Hematopoietic multipotent progenitor cell treated with erythropoietin and hydrocortisone succinate and interleukin-3 and kit ligand, for 8 days (in vitro differentiated cells): Measurements from ENCODE around the gene GPALPP1.
"Not testable (repeated sequence)": the region's sequence is repeated elsewhere in the genome, so short reads cannot be mapped to it uniquely, and the experiment has no call there.

Source experiments
- DNase-seq: peaks from one replicate; pipeline ENCODE4 v3.0.0-alpha.2; 2015

Gene GPALPP1

GRCh38 chr13:44989071-44989889, at the start of gene GPALPP1, which contains the start of gene NUFIP1:
Gene GPALPP1 (plus strand): TSS chr13:44989538. CDS start chr13:44989655, 117 bp downstream.
Gene NUFIP1 (minus strand): TSS chr13:44989471. CDS start chr13:44989436, 35 bp downstream.
- peak; percentile 95 for DNase-seq

- DNase-seq: not testable (repeated sequence)
Observed at GRCh38 chr13:44943411-44943810, 45.9 kb upstream of the GPALPP1 start.

- no peak for DNase-seq
Observed at GRCh38 chr13:44951184-44951583, 38.2 kb upstream of the GPALPP1 start.

GRCh38 chr13:44952671-44953070, 36.7 kb upstream of the GPALPP1 start:
- DNase-seq: no peak

DNA sequence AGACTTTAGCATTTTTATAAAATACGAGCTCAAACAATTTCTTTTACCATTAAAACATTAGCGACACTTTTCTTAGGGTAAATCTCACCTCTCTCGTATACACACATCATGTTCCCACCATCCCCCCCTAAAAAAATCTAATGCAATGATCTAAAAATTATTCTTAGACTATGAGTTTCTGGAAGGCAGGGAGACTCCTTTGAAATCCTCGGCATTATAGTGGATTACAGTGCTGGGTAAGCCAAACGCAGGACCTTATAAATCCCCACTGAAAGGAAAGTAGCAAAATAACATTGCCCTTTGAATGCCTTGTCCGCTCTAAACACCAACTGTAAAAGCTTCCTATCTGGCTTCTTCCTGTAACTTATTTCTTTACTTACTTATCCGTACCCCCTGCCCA, 35.1 kb upstream of the GPALPP1 start:
- no peak for DNase-seq

- no peak for DNase-seq
Observed at GRCh38 chr13:44955406-44955805, 33.9 kb upstream of the GPALPP1 start.

DNA sequence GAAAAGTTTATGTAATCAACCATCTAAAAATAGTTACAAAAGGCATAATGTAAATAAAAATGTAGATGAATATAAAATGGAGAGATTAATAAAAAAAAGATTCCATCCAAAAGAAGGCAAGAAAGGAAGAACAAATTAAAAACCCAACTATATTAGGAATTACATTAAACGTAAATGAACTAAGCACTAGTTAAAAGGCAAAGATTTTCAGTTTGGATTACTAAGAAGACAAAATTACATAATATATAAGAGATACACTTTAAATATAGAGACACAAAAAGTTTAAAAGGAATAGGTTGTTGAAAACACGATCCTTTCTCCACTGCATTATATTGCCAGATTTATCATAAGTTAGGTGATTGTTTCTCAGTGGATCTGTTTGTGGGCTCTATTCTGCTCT, 27.3 kb upstream of the GPALPP1 start:
- DNase-seq: no peak

GRCh38 chr13:44967704-44968433, 21.5 kb upstream of the GPALPP1 start:
- no peak for DNase-seq

DNA sequence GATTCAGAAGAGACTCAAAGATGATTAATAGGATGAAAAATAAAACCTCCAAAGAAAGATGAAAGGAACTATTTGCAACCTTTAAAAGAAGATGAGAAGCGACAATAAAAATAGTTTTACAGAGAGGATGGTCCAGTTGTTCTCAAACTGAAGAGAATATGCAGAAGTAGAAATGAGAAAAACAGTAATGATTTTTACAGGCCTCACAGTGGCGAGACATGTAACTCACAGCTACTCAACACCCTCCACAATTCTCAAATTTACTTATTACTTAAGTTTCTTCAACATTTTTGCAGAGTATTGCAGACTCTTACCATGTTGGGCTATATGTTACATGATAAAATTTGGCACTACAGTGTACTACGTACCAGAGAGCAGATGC, 20.9 kb upstream of the GPALPP1 start:
- DNase-seq: no peak

DNA sequence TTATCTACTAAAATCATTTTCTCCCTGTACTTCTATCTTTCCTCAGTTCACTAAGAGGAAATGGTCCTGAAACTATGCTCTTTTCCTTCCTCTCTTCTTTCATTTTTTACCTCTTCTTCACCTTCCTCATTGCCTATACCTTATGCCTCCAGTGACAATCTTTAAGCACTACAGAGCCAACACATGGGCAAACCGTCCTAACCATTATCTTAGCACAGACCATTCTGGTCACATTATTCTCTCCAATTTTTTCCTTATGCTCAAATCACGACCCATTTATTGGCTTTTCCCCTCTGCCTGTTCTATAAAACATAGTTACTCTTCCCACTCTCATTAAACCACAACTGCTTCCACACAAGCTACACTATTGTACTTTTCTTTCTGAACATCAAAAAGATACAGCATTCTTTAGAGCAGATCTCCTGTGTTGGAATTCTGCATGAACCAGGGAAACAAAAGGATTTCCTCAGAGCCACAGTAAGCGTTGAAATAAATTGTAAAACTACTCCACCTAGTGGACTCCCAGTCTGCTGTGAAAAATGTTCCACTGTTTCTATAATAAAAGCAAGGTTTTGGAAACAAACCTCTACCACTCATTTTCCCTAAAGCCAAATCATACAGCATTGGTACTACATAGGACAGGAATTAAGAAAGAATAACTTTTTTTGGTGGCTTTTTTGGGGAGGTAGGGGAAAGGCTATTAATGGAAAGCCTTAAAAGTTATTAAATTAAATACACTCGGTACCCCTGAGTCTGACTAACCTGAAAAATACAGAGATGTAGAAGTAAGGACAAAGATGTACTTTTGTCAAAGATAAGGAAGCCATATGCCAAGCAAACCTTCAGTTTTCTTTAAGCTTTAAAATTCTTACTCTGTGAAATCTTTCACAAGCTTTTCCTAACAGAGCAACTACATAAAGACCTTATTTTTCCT, 19.5 kb upstream of the GPALPP1 start:
- DNase-seq: peak; percentile 56

DNA sequence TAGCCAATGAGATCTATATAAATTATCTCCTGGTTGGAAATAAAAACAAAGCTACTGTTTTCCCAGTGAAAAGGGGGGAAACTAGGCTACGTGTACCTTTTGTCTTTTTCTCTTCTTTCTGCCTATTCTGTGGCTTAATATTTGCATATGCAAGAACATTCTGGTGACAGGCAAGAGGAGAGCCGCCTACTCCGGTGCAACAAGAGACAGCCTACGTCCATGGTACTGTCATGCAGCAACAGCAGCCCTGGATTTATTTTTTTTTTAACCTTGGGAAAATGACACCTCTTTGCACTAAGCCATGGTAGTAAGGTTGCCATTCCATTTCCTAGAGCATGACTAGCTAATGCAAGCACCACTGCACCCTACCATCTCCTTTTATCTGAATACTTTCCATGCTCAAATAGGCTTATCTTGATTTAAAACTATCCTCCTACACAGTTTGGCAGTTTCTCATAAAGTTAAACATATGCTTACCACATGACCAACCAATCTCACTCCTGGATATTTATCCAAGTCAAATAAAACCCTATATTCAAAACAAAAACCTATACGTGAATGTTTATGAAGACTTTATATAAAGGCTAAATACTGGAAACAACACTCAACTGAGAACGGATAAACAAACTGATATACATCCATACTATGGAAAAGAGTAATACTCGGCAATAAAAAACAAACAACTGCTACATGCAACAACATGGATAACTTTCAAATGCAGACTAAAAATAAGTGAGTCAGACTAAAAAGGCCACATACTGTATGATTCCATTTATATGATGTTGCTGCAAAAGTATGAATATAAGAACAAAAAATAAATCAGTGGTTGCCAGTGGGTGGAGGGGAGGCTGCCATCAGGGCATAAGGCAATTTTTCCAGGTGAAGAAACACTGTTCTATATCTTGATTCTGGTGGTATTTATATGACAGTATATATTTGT, 17.4 kb upstream of the GPALPP1 start:
- DNase-seq: no peak

GRCh38 chr13:44972956-44973581, 16.3 kb upstream of the GPALPP1 start:
- DNase-seq: peak; percentile 65

- DNase-seq: peak; percentile 75
Observed at GRCh38 chr13:44974056-44974793, 15.1 kb upstream of the GPALPP1 start.

DNA sequence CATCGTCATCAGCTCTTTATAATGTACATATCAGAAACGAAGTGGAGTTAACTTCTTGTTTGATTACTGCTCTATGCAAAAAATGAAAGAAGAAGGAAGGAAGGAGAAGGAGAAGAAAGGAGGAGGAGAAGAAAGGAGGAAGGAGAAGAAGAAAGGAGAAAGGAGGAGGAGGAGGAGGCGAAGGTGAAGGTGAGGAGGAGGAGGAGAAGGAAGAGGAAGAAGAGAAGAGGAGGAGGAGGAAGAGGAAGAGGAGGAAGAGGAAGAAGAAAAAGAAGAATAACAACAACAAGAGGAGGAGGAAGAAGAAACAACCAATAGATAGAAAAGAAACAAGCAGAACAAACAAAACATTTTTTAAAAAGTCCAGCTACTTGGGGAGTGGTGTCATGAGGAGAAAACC, 13.1 kb upstream of the GPALPP1 start:
- no peak for DNase-seq

DNA sequence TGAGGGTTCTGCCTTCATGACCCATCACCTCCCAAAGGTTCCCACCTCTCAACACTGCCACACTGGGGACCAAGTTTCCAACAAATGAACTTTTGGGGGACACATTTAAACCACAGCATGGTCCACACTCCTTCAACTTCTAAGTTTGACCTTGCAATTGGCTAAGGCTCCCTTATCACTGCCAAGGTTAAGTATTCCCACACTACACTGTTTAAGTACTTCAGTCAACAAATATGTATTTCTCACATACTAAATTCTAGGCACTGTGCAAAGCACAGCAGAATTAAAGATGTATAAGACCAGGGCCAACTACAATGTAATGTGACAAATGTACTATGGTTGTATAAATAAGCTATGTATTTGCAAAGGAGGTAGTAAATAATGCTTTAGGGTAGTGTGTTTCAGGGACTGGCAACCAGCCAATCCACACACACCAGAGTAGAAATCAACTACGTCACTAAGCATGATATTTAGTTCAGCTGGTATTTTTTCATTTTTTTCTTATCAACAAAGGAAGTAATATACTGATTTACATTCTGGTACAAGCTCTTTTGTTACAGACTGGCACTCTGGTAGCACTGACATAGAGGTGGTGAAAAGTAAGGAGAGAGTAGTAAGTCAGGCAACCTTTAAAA, 12.3 kb upstream of the GPALPP1 start:
- no peak for DNase-seq

DNA sequence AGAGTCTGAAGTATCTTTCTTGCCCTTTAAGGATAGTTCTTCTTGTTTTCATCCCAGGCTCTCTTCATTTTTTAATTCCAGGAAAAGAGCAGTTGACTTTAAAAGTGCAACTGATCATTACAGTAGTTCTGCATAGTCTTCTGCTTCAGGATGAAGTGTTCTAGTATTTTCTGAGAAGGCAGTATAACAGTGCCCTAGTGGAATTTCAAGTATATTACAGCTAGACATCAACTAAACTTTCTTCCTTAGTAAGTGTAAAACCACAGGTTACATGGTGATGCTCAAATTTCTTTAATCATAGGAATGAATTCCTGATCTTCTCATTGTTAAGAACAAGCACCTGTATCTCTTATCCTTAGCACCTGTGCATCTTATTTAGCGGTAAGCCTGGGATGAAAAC, 11.0 kb upstream of the GPALPP1 start:
- no peak for DNase-seq

- DNase-seq: peak; percentile 21
Observed at GRCh38 chr13:44989941-44990340, 603 bp downstream of the GPALPP1 start.

DNA sequence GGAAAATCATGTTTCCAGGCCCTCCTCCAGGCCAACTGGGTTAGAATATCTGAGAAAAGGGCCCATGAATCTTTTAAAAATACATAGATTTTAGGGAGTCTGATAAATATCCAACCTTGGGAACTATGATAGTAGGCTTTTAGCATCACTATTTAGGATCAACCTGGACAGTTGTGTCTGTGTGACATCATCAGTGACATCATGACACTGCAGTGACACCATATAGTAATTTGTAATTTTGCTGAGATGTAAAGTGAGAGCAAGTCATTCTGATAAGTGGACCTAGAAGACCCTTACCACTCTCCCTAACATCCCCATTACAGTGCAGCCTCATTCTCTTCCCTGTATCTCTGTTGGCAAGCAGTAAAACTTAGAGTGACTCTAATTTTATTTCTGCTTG, 14.1 kb downstream of the GPALPP1 start:
- DNase-seq: no peak

DNA sequence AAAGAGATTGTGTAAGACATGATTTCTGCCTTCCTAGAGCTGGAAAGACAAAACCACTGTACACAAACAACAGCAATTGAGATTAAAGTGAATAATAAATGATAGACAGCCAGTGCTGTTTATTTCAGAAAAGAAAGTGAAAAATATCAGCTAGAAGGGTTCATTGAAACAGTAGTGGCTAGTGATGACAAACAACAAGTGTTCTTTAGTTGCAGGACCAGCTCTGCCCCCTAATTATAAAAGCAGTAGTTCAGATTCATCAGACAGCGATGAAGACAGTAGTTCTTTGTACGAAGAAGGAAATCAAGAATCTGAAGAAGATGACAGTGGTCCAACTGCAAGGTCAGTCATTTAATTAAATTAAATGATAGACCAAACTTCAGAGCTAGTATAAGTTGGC, 14.8 kb downstream of the GPALPP1 start:
- no peak for DNase-seq

GRCh38 chr13:45007225-45007624, 17.9 kb downstream of the GPALPP1 start:
- DNase-seq: no peak
